Type B pancreatic cell (in vitro differentiated cells): Measurements from ENCODE around the gene AZIN2. TPM values are rescaled to one million over a fixed set of nuclear protein-coding genes. Genes with fewer than 3 reads are reported as not detected.
"Not testable (repeated sequence)": the region's sequence is repeated elsewhere in the genome, so short reads cannot be mapped to it uniquely, and the experiment has no call there.

ENCODE experiments used
- DNase-seq: peaks from one replicate; pipeline ENCODE4 v3.0.0; 2021; ENCODE audit warnings: mixed read lengths; ENCODE audit not compliant: unreplicated experiment; ENCODE audit errors: extremely low spot score
- H3K27ac Mint-ChIP-seq: 2 replicates; pipeline ENCODE4 v1.8.0; 2021; ENCODE audit warnings: mild to moderate bottlenecking, mixed read lengths
- H3K27me3 Mint-ChIP-seq: 2 replicates; pipeline ENCODE4 v1.8.0; 2021; ENCODE audit warnings: mixed read lengths
- H3K36me3 Mint-ChIP-seq: 2 replicates; pipeline ENCODE4 v1.8.0; 2021; ENCODE audit warnings: mixed read lengths
- H3K4me1 Mint-ChIP-seq: one replicate; pipeline ENCODE4 v1.8.0; 2021; ENCODE audit warnings: mixed read lengths; ENCODE audit not compliant: unreplicated experiment
- H3K4me3 Mint-ChIP-seq: 2 replicates; pipeline ENCODE4 v1.8.0; 2021; ENCODE audit warnings: mild to moderate bottlenecking, mixed read lengths
- H3K9me3 Mint-ChIP-seq: 2 replicates; pipeline ENCODE4 v1.8.0; 2021; ENCODE audit warnings: mixed read lengths
- total RNA-seq: library from RNA; stranded (reverse); gene quantifications from 2 replicates; pipeline ENCODE4 v1.2.1, GENCODE V29; 2021; ENCODE audit warnings: low replicate concordance
- TF ChIP-seq, protein P1 (sequence below): fragments of 200-600 bp; sonication (generic); conservative IDR thresholded peaks from 2 replicates; pipeline ENCODE4 v1.5.0; 2021; ENCODE audit warnings: antibody characterized with exemption, mild to moderate bottlenecking

AZIN2 gene
- total RNA-seq, 1 donor from 2014 or later, result 8.9 TPM

DNA sequence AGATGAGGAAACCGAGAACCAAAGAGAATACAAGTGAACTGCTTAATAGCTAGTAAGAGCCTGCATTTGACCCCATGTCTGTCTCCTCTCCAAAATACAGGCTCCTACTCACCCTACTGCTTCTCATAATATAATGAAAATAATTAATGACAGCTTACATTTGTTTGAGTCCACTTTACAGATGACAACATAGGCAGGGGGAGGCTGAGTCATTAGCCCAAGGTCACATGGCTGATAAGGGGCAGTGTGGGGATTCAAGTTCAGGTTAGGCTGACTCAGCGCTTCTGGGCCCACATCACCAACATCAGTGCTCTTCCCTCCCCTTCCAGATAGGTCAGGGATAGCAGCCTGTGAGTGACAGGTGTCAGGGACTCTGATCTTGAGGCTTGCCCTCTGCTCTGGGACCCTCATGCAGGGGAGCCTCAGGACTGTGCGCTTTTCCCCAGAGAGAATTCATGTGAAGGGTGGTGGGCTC, 16.2 kb downstream of the AZIN2 start:
- no peak for DNase-seq

DNA sequence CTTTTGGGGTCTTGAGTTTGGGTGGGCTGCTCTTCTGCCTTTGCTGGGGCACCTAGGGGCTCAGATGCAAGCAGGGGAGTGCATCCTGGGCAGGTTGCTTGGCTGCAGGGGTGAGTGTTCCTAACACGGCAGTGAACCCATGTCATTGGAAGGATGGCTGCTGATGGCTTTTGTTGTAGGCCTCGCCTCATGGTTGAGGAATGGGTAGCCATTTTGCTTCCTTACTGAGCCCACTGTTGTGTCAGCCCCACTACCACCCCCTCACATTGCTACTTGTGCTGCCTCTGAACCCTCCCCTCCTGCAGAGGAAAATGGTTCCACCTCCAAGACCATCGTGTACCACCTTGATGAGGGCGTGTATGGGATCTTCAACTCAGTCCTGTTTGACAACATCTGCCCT, 16.8 kb downstream of the AZIN2 start:
- Mint-ChIP-seq H3K27me3 (no peaks in the 10 kb centered on the region), H3K9me3 (no peaks in the 10 kb centered on the region), H3K36me3 (peaks cover 6% of the 10 kb centered on the region), H3K4me3 (no peak overlapping the region), H3K4me1 (peaks cover 5% of the 10 kb centered on the region), H3K27ac (no peak overlapping the region)
- TF ChIP-seq, protein P1, sequence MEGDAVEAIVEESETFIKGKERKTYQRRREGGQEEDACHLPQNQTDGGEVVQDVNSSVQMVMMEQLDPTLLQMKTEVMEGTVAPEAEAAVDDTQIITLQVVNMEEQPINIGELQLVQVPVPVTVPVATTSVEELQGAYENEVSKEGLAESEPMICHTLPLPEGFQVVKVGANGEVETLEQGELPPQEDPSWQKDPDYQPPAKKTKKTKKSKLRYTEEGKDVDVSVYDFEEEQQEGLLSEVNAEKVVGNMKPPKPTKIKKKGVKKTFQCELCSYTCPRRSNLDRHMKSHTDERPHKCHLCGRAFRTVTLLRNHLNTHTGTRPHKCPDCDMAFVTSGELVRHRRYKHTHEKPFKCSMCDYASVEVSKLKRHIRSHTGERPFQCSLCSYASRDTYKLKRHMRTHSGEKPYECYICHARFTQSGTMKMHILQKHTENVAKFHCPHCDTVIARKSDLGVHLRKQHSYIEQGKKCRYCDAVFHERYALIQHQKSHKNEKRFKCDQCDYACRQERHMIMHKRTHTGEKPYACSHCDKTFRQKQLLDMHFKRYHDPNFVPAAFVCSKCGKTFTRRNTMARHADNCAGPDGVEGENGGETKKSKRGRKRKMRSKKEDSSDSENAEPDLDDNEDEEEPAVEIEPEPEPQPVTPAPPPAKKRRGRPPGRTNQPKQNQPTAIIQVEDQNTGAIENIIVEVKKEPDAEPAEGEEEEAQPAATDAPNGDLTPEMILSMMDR, result no peak
- DNase-seq, result peak; percentile 24

More for the DNA sequence above, 16.2 kb downstream of the AZIN2 start:
- no peak overlapping the region for H3K4me3 Mint-ChIP-seq
- peaks cover 5% of the 10 kb centered on the region for H3K4me1 Mint-ChIP-seq
- no peaks in the 10 kb centered on the region for H3K27me3 Mint-ChIP-seq
- H3K36me3 Mint-ChIP-seq, result peaks cover 6% of the 10 kb centered on the region
- H3K27ac Mint-ChIP-seq, result no peak overlapping the region
- TF ChIP-seq, protein P1, result no peak
- no peaks in the 10 kb centered on the region for H3K9me3 Mint-ChIP-seq

DNA sequence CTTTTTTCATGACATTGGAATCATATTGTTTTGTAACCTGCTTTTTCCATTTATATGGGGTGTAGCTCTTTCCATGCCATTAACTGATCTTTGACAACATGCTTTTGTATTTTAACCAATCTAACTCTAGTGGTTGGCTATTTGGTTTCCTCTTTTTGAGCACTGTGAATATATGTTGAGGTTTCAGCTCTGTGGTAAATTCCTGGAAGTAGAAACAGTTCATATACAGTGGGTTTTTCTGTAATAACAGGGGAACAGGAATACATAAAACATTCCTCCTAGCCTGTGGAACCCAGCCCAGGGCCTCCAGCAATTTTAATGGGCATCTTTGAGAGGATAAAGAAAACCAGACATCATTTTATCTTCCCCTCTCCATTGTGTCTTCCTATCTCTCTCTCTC, 17.4 kb downstream of the AZIN2 start:
- TF ChIP-seq, protein P1, result no peak
- Mint-ChIP-seq H3K4me1 (peaks cover 5% of the 10 kb centered on the region), H3K27ac (no peak overlapping the region), H3K36me3 (peaks cover 6% of the 10 kb centered on the region), H3K4me3 (no peak overlapping the region), H3K9me3 (no peaks in the 10 kb centered on the region), H3K27me3 (no peaks in the 10 kb centered on the region)
- no peak for DNase-seq

DNA sequence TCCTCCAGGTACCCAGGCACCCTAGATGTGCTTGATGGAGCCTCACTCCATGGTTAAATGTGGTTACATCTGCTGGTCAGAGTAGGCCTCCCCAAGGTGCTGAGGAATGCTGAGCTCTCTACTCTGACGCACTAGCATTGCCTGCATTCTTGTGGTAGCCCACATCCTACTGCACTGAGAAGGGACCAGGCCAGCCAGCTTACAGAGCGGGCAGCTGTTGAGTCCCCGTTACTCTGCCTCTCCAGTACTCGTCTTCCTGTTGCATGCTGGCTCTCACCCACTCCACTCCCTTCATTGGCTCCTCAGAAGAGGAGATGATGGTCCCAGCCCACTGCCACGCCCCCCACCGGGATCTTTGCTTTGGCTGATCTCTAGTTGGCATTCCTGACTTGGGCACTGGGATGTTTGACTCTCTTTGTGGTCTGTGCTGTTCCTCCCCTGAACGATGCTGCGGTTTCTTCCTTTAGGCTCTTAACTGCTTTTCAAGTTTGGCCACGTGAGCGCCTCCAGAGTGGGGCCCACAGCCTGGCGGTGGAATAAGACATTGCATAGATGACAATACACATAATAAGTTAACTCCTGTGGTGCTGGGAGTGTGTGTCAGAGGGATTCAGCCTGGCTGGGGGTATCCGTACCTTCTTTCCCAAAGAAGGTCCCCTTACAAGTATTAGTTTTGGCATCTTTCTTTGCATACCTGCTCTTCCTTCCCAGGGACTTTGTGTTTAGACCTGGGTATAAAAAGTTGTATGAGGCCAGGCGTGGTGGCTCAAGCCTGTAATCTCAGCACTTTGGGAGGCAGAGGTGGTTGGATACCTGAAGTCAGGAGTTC, 18.6 kb downstream of the AZIN2 start:
- no peaks in the 10 kb centered on the region for H3K27me3 Mint-ChIP-seq
- no peak overlapping the region for H3K4me3 Mint-ChIP-seq
- no peak overlapping the region for H3K27ac Mint-ChIP-seq

DNA sequence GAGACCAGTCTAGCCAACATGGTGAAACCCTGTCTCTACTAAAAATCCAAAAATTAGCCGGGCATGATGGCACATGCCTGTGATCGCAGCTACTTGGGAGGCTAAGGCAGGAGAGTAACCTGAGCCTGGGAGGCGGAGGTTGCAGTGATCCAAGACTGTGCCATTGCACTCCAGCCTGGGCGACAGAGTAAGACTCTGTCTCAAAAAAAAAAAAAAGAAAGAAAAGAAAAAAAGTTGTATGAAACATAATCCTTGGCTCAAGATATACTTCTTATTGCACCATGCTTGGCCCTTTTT, 19.1 kb downstream of the AZIN2 start:
- not testable (repeated sequence) for H3K27ac Mint-ChIP-seq, H3K27me3 Mint-ChIP-seq, H3K4me1 Mint-ChIP-seq, H3K9me3 Mint-ChIP-seq, DNase-seq, H3K36me3 Mint-ChIP-seq, H3K4me3 Mint-ChIP-seq

More for the DNA sequence above, 18.6 kb downstream of the AZIN2 start:
- TF ChIP-seq, protein P1, result no peak
- Mint-ChIP-seq H3K9me3 (no peaks in the 10 kb centered on the region), H3K36me3 (peaks cover 6% of the 10 kb centered on the region), H3K4me1 (peaks cover 5% of the 10 kb centered on the region)
- peak; percentile 56 for DNase-seq

DNA sequence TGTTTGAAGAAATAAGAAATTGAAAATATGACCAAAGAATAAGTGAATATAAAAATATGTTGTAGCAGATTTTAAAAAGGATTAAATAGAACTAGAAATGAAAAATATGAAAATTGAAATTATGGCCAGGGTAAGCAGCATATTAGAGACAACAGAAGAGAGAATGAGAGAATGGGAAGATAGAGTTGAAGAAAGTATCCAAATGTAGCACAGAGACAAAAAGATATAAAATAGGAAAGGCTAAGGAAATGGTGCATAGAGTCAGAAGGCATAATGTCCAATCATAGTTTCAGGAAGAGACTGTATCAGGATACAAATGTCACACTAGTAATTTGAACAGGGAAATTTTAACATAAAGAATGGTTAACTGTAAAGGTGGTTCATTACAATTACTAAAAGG, 29.5 kb downstream of the AZIN2 start:
- Mint-ChIP-seq H3K27me3 (no peaks in the 10 kb centered on the region), H3K4me1 (no peaks in the 10 kb centered on the region), H3K36me3 (peaks cover 4% of the 10 kb centered on the region), H3K9me3 (no peaks in the 10 kb centered on the region), H3K27ac (no peak overlapping the region), H3K4me3 (no peak overlapping the region)
- no peak for DNase-seq
- TF ChIP-seq, protein P1, result no peak
